Heart left ventricle (tissue), 16 donors: ENCODE data around the gene PHKA2. TPM values are rescaled to one million over a fixed set of nuclear protein-coding genes. Genes with fewer than 3 reads are reported as not detected.

ENCODE experiments used
- ATAC-seq, 4 donors: fragments of 200-7000 bp; cut with Tn5 transposase; one replicate each; pipeline ENCODE4 v1.9.1; 2020 to 2022; ENCODE audit warnings: moderate library complexity in 4 of 4, mild to moderate bottlenecking in 3 of 4, moderate number of reproducible peaks in 1 of 4
- DNase-seq, 5 donors: peaks; one replicate each; pipeline ENCODE4 v3.0.0-alpha.2; 2020
- H3K27ac ChIP-seq, 12 donors: fragments of 200-600 bp; sonication (generic) in 4 of 12; one replicate each; pipeline versions ENCODE4 v1.5.0 to v1.8.0; 2016 to 2022; ENCODE audit warnings: mild to moderate bottlenecking in 2 of 12
- H3K27me3 ChIP-seq, 9 donors: fragments of 200-600 bp; sonication (generic) in 2 of 9; one replicate each; pipeline versions ENCODE4 v1.5.1 to v1.8.0; 2016 to 2022; ENCODE audit warnings: mild to moderate bottlenecking in 3 of 9
- H3K36me3 ChIP-seq, 9 donors: fragments of 200-600 bp; sonication (generic) in 2 of 9; one replicate each; pipeline versions ENCODE4 v1.5.0 to v1.8.0; 2018 to 2022; ENCODE audit warnings: mild to moderate bottlenecking in 2 of 9
- H3K4me1 ChIP-seq, 12 donors: fragments of 200-600 bp; sonication (generic) in 4 of 12; one replicate each; pipeline versions ENCODE4 v1.5.0 to v1.8.0; 2016 to 2022; ENCODE audit warnings: mild to moderate bottlenecking in 3 of 12
- H3K4me3 ChIP-seq, 12 donors: fragments of 200-600 bp; sonication (generic) in 4 of 12; one replicate each; pipeline versions ENCODE4 v1.5.0 to v1.8.0; 2017 to 2022; ENCODE audit warnings: mild to moderate bottlenecking in 9 of 12, moderate library complexity in 4 of 12
- H3K9me3 ChIP-seq, 12 donors: fragments of 200-600 bp; sonication (generic) in 4 of 12; one replicate each; pipeline versions ENCODE4 v1.5.0 to v1.8.0; 2016 to 2022; ENCODE audit warnings: mild to moderate bottlenecking in 1 of 12
- POLR2A ChIP-seq, 2 donors: fragments of 450-650 bp; IDR thresholded peaks; one replicate each; pipeline ENCODE4 v1.6.1; 2017; ENCODE audit warnings: antibody characterized with exemption in 2 of 2, mild to moderate bottlenecking in 2 of 2, moderate library complexity in 2 of 2
- WGBS, 4 donors: extraction: QIAGEN DNeasy Blood & Tissue Kit in 2 of 4; methylation state at CpG; one replicate each; pipeline versions ENCODE4 v1.1.5 to v1.1.7; 2013 to 2018; 5-methylcytosine and 5-hydroxymethylcytosine counted together
- intact Hi-C, 10 donors: fragments of 100-400 bp; cut with DNase I; formaldehyde crosslinking; loops; one replicate each; pipeline versions ENCODE4 v1.11.1 to v1.14.2; 2022
- polyA plus RNA-seq, 2 donors: library from polyadenylated mRNA; stranded (reverse); fragments of 200-250 nt; gene quantifications; one replicate each; pipeline ENCODE4 v1.2.3, GENCODE V29; 2013
- total RNA-seq, 9 donors: library from RNA; depleted of rRNA in 2 of 9; stranded (reverse); fragments of >200 nt in 2 of 9; fragmentation: NEBNext Ultra II Directional in 3 of 9; extraction: Animal tissue kit (Norgen Biotek cat#: 25700) in 3 of 9; gene quantifications; one replicate each; pipeline versions ENCODE4 v1.1.0 to v1.2.4, GENCODE V29; 2016 to 2023
- TF ChIP-seq, protein P1 (sequence below), 12 donors: fragments of 200-600 bp; sonication (generic) in 4 of 12; IDR thresholded peaks; one replicate each; pipeline versions ENCODE4 v1.5.0 to v1.8.0; 2018 to 2022; ENCODE audit warnings: antibody characterized with exemption in 12 of 12, mild to moderate bottlenecking in 5 of 12
- donor health status: ischemic (EF 13 %, LVEDD 7.1; RV severe dilation, severe dysfunction).
- donor health status: healthy with polysubstance abuse.
- donor health status: DM: no; HTN: yes; CAD: no.
- donor health status: DM: no; HTN: no; CAD: no.
- donor health status: ischemic (EF 25% LVEDD 6.9; RV normal size, moderate dysfunction).
- donor health status: ischemic (EF 25% LVEDD 5.7; RV mildly dilated, moderate dysfunction).
- donor health status: healthy.
- donor health status: DM: yes; HTN: yes; CAD: no.
- donor health status: ischemic (EF 35%, LVEDD 5.7; RV mildly dilated, moderate dysfunction).
- donor health status: nonischemic (EF 11% LVEDD 7.7; RV severe dilation, severe dysfunction).
- donor health status: DM: yes; HTN: yes; CAD: no.
- donor health status: PGD.
- donor health status: ischemic (EF 29% LVEDD 5.4; RV normal size, mild dysfunction).
- donor health status: nonischemic (EF 23%, LVEDD 6.1; RV moderate dilation, normal function).

PHKA2 gene
- total and polyA plus RNA-seq, 11 donors, result 13.8 to 45.7 (median 26.9) TPM

DNA sequence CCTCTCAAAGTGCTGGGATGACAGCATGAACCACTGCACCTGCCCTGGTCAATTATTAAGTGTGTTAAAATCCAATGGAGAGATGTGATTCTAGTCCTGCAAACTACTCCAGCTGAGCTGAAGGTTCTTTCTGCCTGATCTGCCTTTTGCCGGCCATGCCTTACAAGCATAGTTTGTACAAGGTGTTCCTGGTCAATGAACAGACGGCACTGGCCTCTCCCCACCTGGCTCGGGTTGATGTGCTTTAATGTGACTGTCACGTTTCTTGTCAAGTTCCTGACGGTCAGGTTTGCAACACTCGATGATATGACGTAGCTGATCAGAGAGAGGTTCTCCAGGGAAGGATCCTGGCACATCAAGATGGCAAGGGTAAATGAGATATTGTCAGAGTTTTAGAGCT is 23.1 kb upstream of the PHKA2 start:
- Histone ChIP-seq H3K27me3 (no peaks in the 10 kb centered on the region), H3K9me3 (no peaks in the 10 kb centered on the region), H3K27ac (no peak overlapping the region), H3K36me3 (peaks cover 0 to 4% (median 0%) of the 10 kb centered on the region in 9 donors), H3K4me1 (no peaks in the 10 kb centered on the region), H3K4me3 (no peak overlapping the region)
- intact Hi-C loops, result no loop called here
- DNase-seq (no peak), ATAC-seq (no peak)
- TF ChIP-seq POLR2A (IDR thresholded peaks at IDR 0.05), result no peak
- TF ChIP-seq, protein P1, sequence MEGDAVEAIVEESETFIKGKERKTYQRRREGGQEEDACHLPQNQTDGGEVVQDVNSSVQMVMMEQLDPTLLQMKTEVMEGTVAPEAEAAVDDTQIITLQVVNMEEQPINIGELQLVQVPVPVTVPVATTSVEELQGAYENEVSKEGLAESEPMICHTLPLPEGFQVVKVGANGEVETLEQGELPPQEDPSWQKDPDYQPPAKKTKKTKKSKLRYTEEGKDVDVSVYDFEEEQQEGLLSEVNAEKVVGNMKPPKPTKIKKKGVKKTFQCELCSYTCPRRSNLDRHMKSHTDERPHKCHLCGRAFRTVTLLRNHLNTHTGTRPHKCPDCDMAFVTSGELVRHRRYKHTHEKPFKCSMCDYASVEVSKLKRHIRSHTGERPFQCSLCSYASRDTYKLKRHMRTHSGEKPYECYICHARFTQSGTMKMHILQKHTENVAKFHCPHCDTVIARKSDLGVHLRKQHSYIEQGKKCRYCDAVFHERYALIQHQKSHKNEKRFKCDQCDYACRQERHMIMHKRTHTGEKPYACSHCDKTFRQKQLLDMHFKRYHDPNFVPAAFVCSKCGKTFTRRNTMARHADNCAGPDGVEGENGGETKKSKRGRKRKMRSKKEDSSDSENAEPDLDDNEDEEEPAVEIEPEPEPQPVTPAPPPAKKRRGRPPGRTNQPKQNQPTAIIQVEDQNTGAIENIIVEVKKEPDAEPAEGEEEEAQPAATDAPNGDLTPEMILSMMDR (IDR thresholded peaks at IDR 0.05), result no peak
- 76 to 90% (median 82%) methylated on average over 7 of the region's 7 CpGs for WGBS, 4 donors

DNA sequence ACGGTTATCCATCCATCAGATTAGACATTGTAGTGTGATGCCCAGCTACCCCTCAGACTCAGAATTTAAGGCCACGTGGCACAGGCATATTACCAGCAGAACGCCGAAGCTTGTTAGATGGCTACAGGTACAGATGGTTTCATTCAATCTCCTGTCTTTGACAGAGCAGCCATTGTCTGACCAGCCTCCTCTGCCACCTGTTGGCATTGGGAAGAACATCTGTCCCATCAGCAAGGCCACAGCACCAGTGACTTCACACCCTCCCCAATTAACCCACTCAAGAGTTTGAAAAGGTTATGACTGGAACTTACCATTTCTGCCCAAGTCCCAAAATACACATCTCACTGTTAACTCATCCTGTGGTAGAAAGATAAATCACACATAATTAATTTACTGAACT is 22.0 kb upstream of the PHKA2 start:
- H3K36me3 ChIP-seq, result peaks cover 0 to 4% (median 0%) of the 10 kb centered on the region in 9 donors
- intact Hi-C loops, result no loop called here
- TF ChIP-seq, protein P1 (IDR thresholded peaks at IDR 0.05), result no peak
- TF ChIP-seq POLR2A (IDR thresholded peaks at IDR 0.05), result no peak
- no peak overlapping the region for H3K27ac ChIP-seq
- ATAC-seq (no peak), DNase-seq (no peak)
- WGBS, 4 donors, result 68 to 90% (median 83%) methylated on average over 4 of the region's 4 CpGs
- H3K9me3 ChIP-seq, result no peaks in the 10 kb centered on the region
- H3K4me1 ChIP-seq, result no peaks in the 10 kb centered on the region
- no peak overlapping the region for H3K4me3 ChIP-seq
- no peaks in the 10 kb centered on the region for H3K27me3 ChIP-seq

DNA sequence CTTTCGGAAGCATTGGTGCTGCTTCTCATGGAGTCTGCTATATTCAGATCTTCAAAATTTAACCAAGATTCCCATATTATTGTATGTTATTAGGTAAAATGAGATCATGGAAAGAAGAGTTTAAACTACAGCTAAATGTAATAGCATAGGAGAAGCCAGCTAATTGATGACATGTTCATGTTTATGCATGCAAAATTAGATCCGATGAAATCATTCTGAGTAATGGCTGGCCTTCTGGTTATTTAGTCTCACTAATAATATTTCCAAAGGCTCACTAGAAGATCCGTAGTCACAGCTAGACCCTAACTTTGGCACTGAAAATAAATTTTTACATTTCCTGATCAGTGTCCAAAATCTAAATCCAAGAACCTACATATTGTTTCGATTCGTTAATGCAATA is 19.8 kb upstream of the PHKA2 start:
- no peak for DNase-seq
- Histone ChIP-seq H3K27ac (no peak overlapping the region), H3K9me3 (no peaks in the 10 kb centered on the region), H3K4me1 (no peaks in the 10 kb centered on the region), H3K27me3 (no peaks in the 10 kb centered on the region), H3K36me3 (peaks cover 0 to 4% (median 0%) of the 10 kb centered on the region in 9 donors), H3K4me3 (no peak overlapping the region)
- no peak for ATAC-seq
- TF ChIP-seq, protein P1 (IDR thresholded peaks at IDR 0.05), result no peak
- TF ChIP-seq POLR2A (IDR thresholded peaks at IDR 0.05), result no peak
- 88 to 99% (median 93%) methylated on average over 5 of the region's 5 CpGs for WGBS, 4 donors
- intact Hi-C loops, result no loop called here

DNA sequence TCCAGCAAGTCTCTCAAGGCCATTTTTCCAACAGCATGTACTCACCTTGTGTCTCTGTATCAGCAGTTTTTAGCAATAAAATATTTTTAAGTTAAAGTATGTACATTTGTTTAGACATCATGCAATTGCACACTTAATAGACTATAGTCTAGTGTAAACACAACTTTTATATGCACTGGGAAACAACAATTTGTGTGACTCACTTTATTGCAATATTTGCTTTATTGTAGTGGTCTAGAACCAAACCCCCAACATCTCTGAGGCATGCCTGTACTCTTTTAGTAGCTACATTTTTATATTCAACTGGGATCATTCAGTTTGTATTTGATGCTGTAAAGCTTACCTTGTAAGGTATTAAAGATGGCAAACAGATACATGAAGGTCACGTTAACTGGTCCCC is 14.7 kb upstream of the PHKA2 start:
- H3K9me3 ChIP-seq, result no peaks in the 10 kb centered on the region
- H3K27ac ChIP-seq, result no peak overlapping the region
- peaks cover 0 to 4% (median 0%) of the 10 kb centered on the region in 9 donors for H3K27me3 ChIP-seq
- TF ChIP-seq POLR2A (IDR thresholded peaks at IDR 0.05), result no peak
- TF ChIP-seq, protein P1 (IDR thresholded peaks at IDR 0.05), result no peak
- intact Hi-C loops, result no loop called here
- H3K4me3 ChIP-seq, result no peak overlapping the region
- H3K36me3 ChIP-seq, result no peaks in the 10 kb centered on the region
- WGBS, 4 donors, result 67 to 89% (median 78%) methylated on average over 1 of the region's 1 CpG
- H3K4me1 ChIP-seq, result no peaks in the 10 kb centered on the region
- ATAC-seq, result no peak
- no peak for DNase-seq
